ENCODE data around the gene ERG.

DNA sequence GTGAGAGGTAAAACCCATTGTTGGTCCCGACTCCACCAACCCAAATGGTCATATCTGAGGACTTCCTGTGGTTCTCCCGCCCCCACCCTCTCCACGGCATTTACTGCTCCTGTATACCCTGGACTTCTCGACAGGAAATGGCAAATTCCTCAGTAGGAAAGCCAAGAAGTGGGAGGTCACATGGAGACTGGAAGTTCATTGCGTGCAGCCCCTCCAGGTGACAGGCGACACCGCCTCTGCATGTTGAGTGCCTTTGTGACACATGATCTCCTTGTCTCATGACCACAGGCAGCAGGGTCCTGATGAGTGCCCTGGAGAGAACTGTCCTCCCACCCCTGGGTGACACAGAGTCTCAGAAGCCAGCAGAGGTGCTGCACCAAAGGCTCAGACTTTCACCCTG is 24.2 kb downstream of the ERG start:
- TF ChIP-seq, protein P1, sequence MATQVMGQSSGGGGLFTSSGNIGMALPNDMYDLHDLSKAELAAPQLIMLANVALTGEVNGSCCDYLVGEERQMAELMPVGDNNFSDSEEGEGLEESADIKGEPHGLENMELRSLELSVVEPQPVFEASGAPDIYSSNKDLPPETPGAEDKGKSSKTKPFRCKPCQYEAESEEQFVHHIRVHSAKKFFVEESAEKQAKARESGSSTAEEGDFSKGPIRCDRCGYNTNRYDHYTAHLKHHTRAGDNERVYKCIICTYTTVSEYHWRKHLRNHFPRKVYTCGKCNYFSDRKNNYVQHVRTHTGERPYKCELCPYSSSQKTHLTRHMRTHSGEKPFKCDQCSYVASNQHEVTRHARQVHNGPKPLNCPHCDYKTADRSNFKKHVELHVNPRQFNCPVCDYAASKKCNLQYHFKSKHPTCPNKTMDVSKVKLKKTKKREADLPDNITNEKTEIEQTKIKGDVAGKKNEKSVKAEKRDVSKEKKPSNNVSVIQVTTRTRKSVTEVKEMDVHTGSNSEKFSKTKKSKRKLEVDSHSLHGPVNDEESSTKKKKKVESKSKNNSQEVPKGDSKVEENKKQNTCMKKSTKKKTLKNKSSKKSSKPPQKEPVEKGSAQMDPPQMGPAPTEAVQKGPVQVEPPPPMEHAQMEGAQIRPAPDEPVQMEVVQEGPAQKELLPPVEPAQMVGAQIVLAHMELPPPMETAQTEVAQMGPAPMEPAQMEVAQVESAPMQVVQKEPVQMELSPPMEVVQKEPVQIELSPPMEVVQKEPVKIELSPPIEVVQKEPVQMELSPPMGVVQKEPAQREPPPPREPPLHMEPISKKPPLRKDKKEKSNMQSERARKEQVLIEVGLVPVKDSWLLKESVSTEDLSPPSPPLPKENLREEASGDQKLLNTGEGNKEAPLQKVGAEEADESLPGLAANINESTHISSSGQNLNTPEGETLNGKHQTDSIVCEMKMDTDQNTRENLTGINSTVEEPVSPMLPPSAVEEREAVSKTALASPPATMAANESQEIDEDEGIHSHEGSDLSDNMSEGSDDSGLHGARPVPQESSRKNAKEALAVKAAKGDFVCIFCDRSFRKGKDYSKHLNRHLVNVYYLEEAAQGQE (IDR thresholded peaks at IDR 0.05; ENCODE audit: insufficient read depth in 1 of 2, low read depth in 2 of 2, low read length in 2 of 2) = no peak
- no peak for TF ChIP-seq POLR2AphosphoS5 (IDR thresholded peaks at IDR 0.05; ENCODE audit: low read depth, low read length)
